Progenitor cell of endocrine pancreas (in vitro differentiated cells): Measurements from ENCODE around the gene HIGD1A. TPM values are rescaled to one million over a fixed set of nuclear protein-coding genes. Genes with fewer than 3 reads are reported as not detected.
A peak's percentile ranks its signal among the peaks of the same experiment; 100 is the strongest.

ENCODE experiments used
- DNase-seq: peaks from one replicate; pipeline ENCODE4 v3.0.0; 2021; ENCODE audit warnings: low spot score; ENCODE audit not compliant: unreplicated experiment
- H3K27ac Mint-ChIP-seq: 2 replicates; pipeline ENCODE4 v1.8.0; 2021; ENCODE audit warnings: mild to moderate bottlenecking, moderate library complexity, mixed read lengths
- H3K27me3 Mint-ChIP-seq: 2 replicates; pipeline ENCODE4 v1.8.0; 2021; ENCODE audit warnings: mixed read lengths
- H3K36me3 Mint-ChIP-seq: 2 replicates; pipeline ENCODE4 v1.8.0; 2022; ENCODE audit warnings: mixed read lengths; ENCODE audit not compliant: insufficient read depth
- H3K4me1 Mint-ChIP-seq: 2 replicates; pipeline ENCODE4 v1.8.0; 2021; ENCODE audit warnings: low read depth, mixed read lengths
- H3K4me3 Mint-ChIP-seq: 2 replicates; pipeline ENCODE4 v1.8.0; 2021; ENCODE audit warnings: low read depth, mild to moderate bottlenecking, moderate library complexity, mixed read lengths
- H3K9me3 Mint-ChIP-seq: 2 replicates; pipeline ENCODE4 v1.8.0; 2021; ENCODE audit warnings: low read depth, mixed read lengths
- total RNA-seq: library from RNA; stranded (reverse); gene quantifications from 2 replicates; pipeline ENCODE4 v1.2.1, GENCODE V29; 2021
- TF ChIP-seq, protein P1 (sequence below): fragments of 200-600 bp; sonication (generic); IDR thresholded peaks from one replicate; pipeline ENCODE4 v1.5.0; 2021; ENCODE audit warnings: antibody characterized with exemption, mild to moderate bottlenecking; ENCODE audit not compliant: unreplicated experiment

HIGD1A gene
- total RNA-seq, 1 donor from 2014 or later = 92.3 TPM

DNA sequence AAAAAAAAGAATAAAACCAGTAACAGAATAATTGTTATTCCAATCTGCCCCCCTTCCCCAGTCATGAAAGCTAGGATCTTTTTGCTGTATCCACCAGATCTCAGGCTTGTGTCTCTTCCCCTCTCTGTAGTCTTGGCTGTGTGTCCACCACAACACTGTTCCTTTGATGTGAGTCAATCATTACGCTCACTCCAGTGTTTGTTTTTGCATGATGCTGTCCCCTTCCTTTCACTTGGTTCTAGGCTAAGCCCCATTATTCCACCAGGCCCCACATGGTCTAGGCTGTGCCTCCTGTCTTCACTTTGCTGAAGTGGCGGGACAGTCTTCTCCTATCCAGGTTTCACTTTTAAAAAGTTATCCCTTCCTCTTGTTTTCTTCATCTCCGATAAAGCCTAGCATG, 18.5 kb upstream of the HIGD1A start:
- H3K4me3 Mint-ChIP-seq = no peak overlapping the region
- no peak for DNase-seq
- TF ChIP-seq, protein P1, sequence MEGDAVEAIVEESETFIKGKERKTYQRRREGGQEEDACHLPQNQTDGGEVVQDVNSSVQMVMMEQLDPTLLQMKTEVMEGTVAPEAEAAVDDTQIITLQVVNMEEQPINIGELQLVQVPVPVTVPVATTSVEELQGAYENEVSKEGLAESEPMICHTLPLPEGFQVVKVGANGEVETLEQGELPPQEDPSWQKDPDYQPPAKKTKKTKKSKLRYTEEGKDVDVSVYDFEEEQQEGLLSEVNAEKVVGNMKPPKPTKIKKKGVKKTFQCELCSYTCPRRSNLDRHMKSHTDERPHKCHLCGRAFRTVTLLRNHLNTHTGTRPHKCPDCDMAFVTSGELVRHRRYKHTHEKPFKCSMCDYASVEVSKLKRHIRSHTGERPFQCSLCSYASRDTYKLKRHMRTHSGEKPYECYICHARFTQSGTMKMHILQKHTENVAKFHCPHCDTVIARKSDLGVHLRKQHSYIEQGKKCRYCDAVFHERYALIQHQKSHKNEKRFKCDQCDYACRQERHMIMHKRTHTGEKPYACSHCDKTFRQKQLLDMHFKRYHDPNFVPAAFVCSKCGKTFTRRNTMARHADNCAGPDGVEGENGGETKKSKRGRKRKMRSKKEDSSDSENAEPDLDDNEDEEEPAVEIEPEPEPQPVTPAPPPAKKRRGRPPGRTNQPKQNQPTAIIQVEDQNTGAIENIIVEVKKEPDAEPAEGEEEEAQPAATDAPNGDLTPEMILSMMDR = no peak
- H3K4me1 Mint-ChIP-seq = peaks cover 13% of the 10 kb centered on the region
- peak overlapping the region; percentile 2 for H3K27ac Mint-ChIP-seq
- H3K27me3 Mint-ChIP-seq = no peaks in the 10 kb centered on the region
- no peaks in the 10 kb centered on the region for H3K36me3 Mint-ChIP-seq
- no peaks in the 10 kb centered on the region for H3K9me3 Mint-ChIP-seq

DNA sequence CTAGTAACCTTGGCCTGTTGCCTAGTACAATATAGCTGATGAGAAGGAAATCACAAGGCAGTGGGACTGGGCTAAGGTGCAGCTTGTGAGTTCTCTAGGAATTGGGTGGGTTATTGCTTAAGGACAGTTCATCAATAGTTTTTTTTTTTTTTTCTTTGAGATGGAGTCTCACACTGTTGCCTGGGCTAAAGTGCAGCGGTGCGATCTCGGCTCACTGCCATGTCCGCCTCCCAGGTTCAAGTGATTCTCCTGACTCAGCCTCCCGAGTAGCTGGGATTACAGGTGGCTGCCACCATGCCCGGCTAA, 16.4 kb upstream of the HIGD1A start:
- H3K27me3 Mint-ChIP-seq = no peaks in the 10 kb centered on the region
- no peaks in the 10 kb centered on the region for H3K9me3 Mint-ChIP-seq
- TF ChIP-seq, protein P1 = no peak
- no peak overlapping the region for H3K27ac Mint-ChIP-seq
- H3K4me3 Mint-ChIP-seq = no peak overlapping the region
- no peak for DNase-seq
- no peaks in the 10 kb centered on the region for H3K36me3 Mint-ChIP-seq
- peaks cover 16% of the 10 kb centered on the region for H3K4me1 Mint-ChIP-seq

DNA sequence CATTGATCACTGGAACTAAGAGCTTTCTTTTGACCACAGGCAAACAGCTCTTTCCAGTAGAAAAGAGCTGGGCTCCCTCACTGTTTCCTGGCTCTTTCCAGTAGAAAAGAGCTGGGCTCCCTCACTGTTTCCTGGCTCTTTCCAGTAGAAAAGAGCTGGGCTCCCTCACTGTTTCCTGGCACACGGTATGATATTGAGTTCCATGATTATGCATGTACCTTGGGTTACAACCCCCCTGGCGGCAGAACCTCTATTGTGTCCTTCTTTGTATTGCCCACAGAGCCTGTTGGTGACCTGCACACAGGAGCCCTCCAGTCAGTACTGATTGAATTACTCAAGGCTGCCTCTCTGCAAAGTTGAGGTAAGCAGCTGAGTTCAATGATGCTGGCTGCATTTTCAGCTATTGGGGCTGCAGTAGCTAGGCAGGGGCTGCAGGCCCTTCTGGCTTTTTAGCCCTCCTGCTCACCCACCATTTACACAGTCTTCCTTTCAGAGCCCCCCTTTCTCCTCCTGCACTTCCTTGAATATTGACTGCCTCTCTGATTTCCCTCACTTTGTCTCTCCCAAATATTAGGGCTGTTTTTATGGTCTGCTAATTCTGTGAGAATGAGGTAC, 15.2 kb upstream of the HIGD1A start:
- Mint-ChIP-seq H3K9me3 (no peaks in the 10 kb centered on the region), H3K36me3 (no peaks in the 10 kb centered on the region), H3K4me1 (peaks cover 21% of the 10 kb centered on the region), H3K27ac (peak overlapping the region; percentile 81), H3K4me3 (no peak overlapping the region), H3K27me3 (no peaks in the 10 kb centered on the region)
- DNase-seq = peak; percentile 18
- TF ChIP-seq, protein P1 = peak; percentile 43

DNA sequence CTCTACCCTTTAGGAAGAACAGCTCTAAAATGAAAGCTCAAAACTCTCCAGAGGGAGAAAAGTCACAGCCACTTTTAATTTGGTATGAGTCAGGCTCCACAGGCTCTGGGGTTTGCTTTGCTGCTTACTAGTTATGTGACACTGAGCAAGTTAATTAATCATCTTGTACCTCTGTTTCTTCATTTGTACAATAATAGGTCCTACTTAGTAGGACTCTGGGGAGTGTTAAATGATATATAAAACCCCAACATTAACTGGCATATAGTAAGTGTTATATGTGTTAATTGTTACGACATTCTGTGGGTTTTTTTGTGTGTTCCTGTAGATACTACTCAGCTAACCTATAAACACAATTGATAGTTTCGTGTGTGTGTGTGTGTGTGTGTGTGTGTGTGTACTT, 11.5 kb upstream of the HIGD1A start:
- H3K36me3 Mint-ChIP-seq = no peaks in the 10 kb centered on the region
- peaks cover 30% of the 10 kb centered on the region for H3K4me1 Mint-ChIP-seq
- no peak for DNase-seq
- no peak overlapping the region for H3K4me3 Mint-ChIP-seq
- no peaks in the 10 kb centered on the region for H3K27me3 Mint-ChIP-seq
- H3K27ac Mint-ChIP-seq = no peak overlapping the region
- TF ChIP-seq, protein P1 = no peak
- H3K9me3 Mint-ChIP-seq = no peaks in the 10 kb centered on the region

DNA sequence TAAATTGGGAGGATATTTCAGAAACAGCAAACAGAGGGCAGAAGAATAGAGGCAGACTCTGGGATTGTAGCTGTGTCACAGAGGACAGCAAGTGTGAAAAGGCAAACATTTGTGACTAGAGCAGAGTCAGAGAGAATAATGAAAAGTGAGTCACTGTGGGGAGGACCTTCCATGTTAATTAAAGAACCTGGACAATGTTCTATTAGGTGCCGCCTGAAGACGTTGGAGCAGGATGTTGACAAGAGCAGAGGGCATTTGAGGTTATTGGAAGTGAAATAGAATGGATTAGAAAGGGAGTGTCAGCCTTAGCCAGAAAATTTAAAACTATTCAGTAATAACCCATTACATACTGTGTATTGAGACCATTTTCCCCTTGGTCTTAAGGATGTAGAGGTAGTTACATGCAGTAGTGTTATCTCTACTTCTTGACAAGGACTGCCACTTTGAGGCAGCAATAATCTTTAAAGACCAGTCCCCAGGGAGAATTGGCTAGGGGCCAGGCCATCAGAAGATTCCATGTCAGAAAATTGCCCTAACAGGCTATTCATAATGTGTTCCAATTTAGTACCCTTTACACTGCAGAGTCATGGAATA, 10.7 kb upstream of the HIGD1A start:
- no peak overlapping the region for H3K27ac Mint-ChIP-seq
- no peaks in the 10 kb centered on the region for H3K27me3 Mint-ChIP-seq
- H3K9me3 Mint-ChIP-seq = no peaks in the 10 kb centered on the region

More for the DNA sequence above, 10.7 kb upstream of the HIGD1A start:
- no peak for DNase-seq
- TF ChIP-seq, protein P1 = no peak
- Mint-ChIP-seq H3K4me3 (no peak overlapping the region), H3K36me3 (no peaks in the 10 kb centered on the region), H3K4me1 (peaks cover 35% of the 10 kb centered on the region)
